ENCODE measurements around the gene KRT86.
"Not testable (repeated sequence)": the region's sequence is repeated elsewhere in the genome, so short reads cannot be mapped to it uniquely, and the experiment has no call there.

The KRT86 gene

DNA sequence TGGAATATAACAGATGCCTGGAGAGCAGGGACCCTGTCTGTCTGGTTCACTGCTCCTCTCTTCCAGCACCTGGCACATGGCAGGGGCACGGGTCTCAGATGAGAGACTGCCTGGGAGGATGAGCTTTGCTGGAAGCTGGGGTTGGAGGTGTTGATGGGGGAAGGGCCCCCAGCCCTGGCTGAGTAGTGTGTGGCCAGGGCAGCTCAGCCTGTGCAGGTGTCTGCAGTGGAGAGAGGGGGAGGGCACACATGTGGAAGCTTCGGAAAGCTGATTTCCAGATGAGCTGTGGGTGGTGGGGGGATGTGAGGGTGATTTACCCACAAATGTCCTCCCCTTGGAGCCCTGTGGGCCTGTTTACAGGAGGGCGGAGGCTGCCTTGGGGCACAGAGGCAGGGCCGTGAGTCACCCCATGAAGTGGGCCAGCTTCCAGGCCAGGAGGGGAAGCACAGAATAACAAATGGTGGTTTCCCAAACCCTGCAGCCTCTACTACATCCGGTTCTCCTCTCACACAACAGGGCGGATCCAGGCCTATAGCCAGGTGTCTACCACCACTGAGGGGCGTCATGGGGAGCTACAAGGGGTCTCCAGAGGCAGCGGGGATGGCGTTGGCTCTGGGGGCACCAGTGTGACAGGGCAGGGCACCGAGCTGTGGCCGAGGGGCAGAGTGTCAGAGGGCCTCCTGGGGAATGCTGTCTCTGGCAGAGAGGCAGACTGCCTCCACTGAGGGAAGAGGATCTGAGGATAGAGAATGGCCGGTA is 30.4 kb upstream of the KRT86 start:
- TF ChIP-seq ZNF274 (IDR thresholded peaks at IDR 0.05; ENCODE audit: low read depth, low read length) = no peak
- H3K4me3 ChIP-seq (ENCODE audit: low read length) = peak overlapping the region; percentile 15; the same call in 1 of the 2 replicates

DNA sequence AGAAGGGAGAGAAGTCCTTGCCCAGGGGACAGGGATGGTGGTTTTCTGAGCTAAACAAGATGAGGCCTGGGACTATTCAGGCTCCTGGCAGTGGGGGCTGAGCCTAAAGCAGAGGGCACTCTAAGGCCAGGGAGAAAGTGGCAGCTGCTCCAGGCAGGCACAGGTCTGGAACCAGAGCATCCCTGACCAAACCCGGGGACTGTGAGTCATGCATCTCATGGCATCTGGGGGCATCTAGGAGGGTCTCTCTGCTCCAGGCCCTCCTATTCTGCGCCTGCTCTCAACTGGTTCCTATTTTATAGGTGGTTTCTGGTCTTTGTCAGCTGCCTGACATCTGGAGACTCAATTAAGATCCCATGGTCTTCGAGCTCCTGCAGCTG is 29.8 kb upstream of the KRT86 start:
- peak overlapping the region; percentile 15; the same call in 1 of the 2 replicates for H3K4me3 ChIP-seq (ENCODE audit: low read length)
- no peak for TF ChIP-seq ZNF274 (IDR thresholded peaks at IDR 0.05; ENCODE audit: low read depth, low read length)

DNA sequence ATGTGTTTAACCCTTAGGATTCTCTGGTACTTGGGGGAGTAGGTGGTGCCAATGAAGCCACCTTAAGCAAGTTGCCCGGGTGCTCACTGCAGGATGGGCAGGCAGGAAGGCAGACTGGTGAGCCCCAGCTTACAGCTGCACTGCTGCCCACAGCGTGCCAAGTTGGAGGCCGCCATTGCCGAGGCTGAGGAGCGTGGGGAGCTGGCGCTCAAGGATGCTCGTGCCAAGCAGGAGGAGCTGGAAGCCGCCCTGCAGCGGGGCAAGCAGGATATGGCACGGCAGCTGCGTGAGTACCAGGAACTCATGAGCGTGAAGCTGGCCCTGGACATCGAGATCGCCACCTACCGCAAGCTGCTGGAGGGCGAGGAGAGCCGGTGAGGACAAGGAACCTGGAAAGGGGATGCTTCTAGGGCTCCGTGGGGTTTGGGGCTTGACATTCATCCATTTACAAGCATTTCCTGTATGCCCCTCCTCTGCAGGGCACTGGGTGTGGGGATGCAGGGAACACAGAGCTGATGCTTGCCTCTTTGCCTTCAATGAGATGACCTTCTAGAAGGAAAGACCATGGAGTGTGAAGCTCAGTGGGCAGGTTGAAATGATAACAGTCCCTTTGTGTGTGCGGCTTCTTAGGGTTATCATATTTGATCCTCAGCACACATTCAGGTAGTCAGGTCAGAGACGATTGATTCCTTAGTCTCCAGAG is 29.0 kb upstream of the KRT86 start:
- no peak overlapping the region for H3K4me3 ChIP-seq (ENCODE audit: low read length)
- no peak for TF ChIP-seq ZNF274 (IDR thresholded peaks at IDR 0.05; ENCODE audit: low read depth, low read length)

DNA sequence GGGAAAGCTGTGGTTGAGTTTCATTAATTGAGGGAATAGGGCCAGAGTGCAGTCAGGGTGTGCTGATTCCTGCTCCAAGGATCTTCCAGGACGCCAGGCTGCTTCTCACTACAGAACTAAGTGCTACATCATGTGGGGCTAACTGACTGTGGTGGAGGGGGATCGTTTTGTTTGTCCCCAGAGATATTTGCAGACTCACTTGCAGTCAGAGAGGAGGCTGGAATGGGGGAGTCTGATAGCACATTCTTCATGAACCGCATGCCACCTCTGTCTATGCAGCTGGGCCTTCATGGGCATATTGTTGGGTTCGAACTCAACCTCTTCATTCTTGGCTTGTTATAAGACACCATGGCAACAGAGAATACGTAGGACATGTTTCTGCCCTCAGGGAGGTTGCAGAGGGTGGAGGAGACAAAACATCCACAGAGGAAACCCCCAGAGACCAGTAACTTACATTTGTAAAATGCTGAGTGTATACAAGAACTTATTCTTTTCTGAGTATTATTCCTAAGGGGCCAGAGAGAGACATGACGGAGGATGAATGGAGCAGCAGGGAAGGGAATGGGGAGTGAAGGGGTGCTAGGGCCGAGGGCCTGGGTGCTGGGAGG is 28.4 kb upstream of the KRT86 start:
- H3K4me3 ChIP-seq (ENCODE audit: low read length) = no peak overlapping the region
- no peak for TF ChIP-seq ZNF274 (IDR thresholded peaks at IDR 0.05; ENCODE audit: low read depth, low read length)

GRCh38 chr12:52246720-52247621 is 27.5 kb upstream of the KRT86 start:
- H3K4me3 ChIP-seq (ENCODE audit: low read length) = no peak overlapping the region
- no peak for TF ChIP-seq ZNF274 (IDR thresholded peaks at IDR 0.05; ENCODE audit: low read depth, low read length)

DNA sequence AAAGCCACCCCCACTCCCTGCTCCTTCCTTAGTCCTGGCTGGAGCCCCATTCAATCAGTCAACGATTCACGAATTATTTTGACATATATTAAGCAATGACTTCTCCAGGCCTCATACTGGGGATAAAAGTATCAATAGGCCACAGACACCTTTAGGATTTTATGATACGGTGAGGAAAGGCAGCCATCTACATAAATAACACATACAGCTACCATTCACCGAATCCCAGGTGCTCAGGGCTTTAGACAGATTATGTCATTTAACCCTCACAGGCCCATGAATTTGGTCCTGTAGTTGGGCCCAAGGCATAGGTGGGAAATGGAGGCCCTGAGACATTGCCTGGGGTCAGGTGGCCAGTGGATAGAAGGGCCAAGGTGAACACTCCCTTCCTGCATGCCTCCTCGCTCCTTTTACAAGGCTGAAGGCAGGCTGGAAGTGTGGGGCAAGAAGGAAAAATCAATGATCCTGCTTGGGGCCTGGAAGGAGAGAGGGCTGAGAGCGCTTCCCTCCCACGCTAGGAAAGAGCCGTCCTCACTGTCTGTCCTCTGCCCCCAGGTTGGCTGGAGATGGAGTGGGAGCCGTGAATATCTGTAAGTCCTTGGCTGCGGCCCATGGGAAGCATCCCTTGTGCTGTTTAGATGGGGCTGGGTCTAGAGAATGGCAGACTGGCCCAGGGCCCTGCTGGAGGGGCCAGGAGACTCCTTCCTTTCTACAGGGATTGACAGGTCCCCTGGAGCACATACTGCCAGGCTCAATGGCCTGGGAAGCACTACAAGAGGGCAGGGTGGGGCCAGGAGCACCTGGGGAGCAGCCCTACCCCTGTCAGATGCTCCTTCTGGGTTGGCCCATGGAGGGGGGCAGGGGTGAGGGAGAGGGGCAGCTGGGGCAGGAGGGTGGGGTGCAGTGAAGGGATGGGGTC is 26.6 kb upstream of the KRT86 start:
- no peak for TF ChIP-seq ZNF274 (IDR thresholded peaks at IDR 0.05; ENCODE audit: low read depth, low read length)
- no peak overlapping the region for H3K4me3 ChIP-seq (ENCODE audit: low read length)

- no peak for TF ChIP-seq ZNF274 (IDR thresholded peaks at IDR 0.05; ENCODE audit: low read depth, low read length)
- H3K4me3 ChIP-seq (ENCODE audit: low read length) = no peak overlapping the region
Measured at GRCh38 chr12:52248541-52249461, 25.6 kb upstream of the KRT86 start.

- no peak overlapping the region for H3K4me3 ChIP-seq (ENCODE audit: low read length)
Measured at GRCh38 chr12:52249511-52250047, 24.9 kb upstream of the KRT86 start.

GRCh38 chr12:52250048-52250990 is 24.1 kb upstream of the KRT86 start:
- no peak overlapping the region for H3K4me3 ChIP-seq (ENCODE audit: low read length)
- no peak for TF ChIP-seq ZNF274 (IDR thresholded peaks at IDR 0.05; ENCODE audit: low read depth, low read length)

More at GRCh38 chr12:52249511-52250047, 24.9 kb upstream of the KRT86 start:
- no peak for TF ChIP-seq ZNF274 (IDR thresholded peaks at IDR 0.05; ENCODE audit: low read depth, low read length)

DNA sequence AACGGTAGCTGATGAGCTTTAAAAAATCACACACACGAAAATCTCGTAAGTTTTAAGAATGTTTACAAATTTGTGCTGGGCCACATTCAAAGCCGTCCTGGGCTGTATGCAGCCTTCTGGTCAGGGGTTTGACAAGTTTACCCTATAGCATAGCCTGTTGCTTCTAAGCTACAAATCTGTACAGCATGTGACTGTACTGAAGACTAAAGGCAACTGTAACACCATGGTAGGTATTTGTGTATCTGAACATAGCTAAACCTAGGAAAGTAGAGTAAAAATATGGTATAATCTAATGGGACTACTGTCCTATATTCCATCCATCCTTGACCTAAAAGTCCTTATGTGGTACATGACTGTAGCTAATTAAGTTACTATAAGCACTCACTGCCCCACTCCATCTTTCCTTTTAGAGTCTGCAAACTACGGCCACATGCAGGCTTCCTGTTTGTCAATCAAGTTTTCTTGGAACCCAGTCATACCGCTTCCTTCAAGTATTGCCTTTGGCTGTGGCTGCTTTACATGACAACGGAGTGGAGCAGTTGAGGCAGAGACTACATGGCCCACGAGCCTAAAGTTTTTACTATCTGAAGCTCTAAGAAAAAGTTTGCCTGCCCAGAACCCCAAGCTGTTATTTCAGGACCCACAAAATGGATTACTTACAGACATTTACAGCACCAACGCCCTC is 22.9 kb upstream of the KRT86 start:
- no peak for TF ChIP-seq ZNF274 (IDR thresholded peaks at IDR 0.05; ENCODE audit: low read depth, low read length)
- H3K4me3 ChIP-seq (ENCODE audit: low read length) = no peak overlapping the region

GRCh38 chr12:52252175-52252615 is 22.2 kb upstream of the KRT86 start:
- not testable (repeated sequence) for H3K4me3 ChIP-seq (ENCODE audit: low read length)

Data from GM08714 (cell line).